H1 (cell line): ENCODE data around the gene ZNF683.

Source experiments
- CTCF ChIP-seq, 3 experiments: IDR thresholded peaks; 1 replicate in 2 of 3; 2 replicates in 1 of 3; pipeline versions ENCODE4 v1.5.1 to v1.6.1; 2011; ENCODE audit warnings: low read length in 3 of 3, mild to moderate bottlenecking in 3 of 3, inconsistent platforms in 2 of 3, low read depth in 1 of 3, moderate library complexity in 1 of 3; ENCODE audit not compliant: insufficient read depth in 1 of 3; ENCODE audit errors: control extremely low read depth in 1 of 3
- FOSL1 ChIP-seq: IDR thresholded peaks from 2 replicates; pipeline ENCODE4 v1.6.1; 2011; ENCODE audit warnings: mild to moderate bottlenecking, low read depth, low read length, moderate library complexity; ENCODE audit not compliant: insufficient read depth
- JUND ChIP-seq: IDR thresholded peaks from 2 replicates; pipeline ENCODE4 v1.6.1; 2011; ENCODE audit warnings: mild to moderate bottlenecking, improper control_type of control experiment, low read length
- RAD21 ChIP-seq, 2 experiments: IDR thresholded peaks in 1 of 2; conservative IDR thresholded peaks in 1 of 2; 2 replicates each; pipeline ENCODE4 v1.6.1; 2011; ENCODE audit warnings: low read depth in 2 of 2, low read length in 2 of 2, improper control_type of control experiment in 1 of 2, inconsistent platforms in 1 of 2, mild to moderate bottlenecking in 1 of 2, moderate library complexity in 1 of 2
- RNF2 ChIP-seq: fragments of 200-900, 300-1000 bp; sonication (generic); IDR thresholded peaks from 2 replicates; pipeline ENCODE4 v1.7.1; 2016; ENCODE audit warnings: borderline replicate concordance, low read depth, mild to moderate bottlenecking, antibody characterized with exemption, low read length; ENCODE audit not compliant: poor library complexity, severe bottlenecking; ENCODE audit errors: missing control alignments
- SIX5 ChIP-seq: IDR thresholded peaks from 2 replicates; pipeline ENCODE4 v1.6.1; 2011; ENCODE audit warnings: mild to moderate bottlenecking, low read depth, low read length
- TAF1 ChIP-seq: IDR thresholded peaks from 2 replicates; pipeline ENCODE4 v1.6.1; 2011; ENCODE audit warnings: mild to moderate bottlenecking, low read depth, low read length
- TAF7 ChIP-seq: optimal IDR thresholded peaks from 2 replicates; pipeline ENCODE3; 2011; ENCODE audit warnings: low read depth, mild to moderate bottlenecking, inconsistent platforms, low read length, moderate library complexity, borderline replicate concordance

GRCh38 chr1:26358411-26359384 lies 13.9 kb downstream of the ZNF683 start:
- no peak for TF ChIP-seq SIX5
- TF ChIP-seq RAD21 (IDR thresholded peaks at IDR 0.05 in 1 of 2, conservative IDR thresholded peaks at IDR 0.05 in 1 of 2; ENCODE audit: low read depth in 2 of 2, low read length in 2 of 2), result no peak
- no peak for TF ChIP-seq FOSL1
- TF ChIP-seq TAF7, result no peak
- no peak for TF ChIP-seq TAF1
- TF ChIP-seq JUND, result 0 out of 2 replicates have a peak, but pooled peaks have one; percentile 39
- no peak for TF ChIP-seq RNF2
- no peak for TF ChIP-seq CTCF (IDR thresholded peaks at IDR 0.05; ENCODE audit: control extremely low read depth in 1 of 3, insufficient read depth in 1 of 3, low read depth in 1 of 3, low read length in 3 of 3)
